C1 segment of cervical spinal cord (tissue), 14 donors: ENCODE data around the gene CPEB3.
"Not testable (repeated sequence)": the region's sequence is repeated elsewhere in the genome, so short reads cannot be mapped to it uniquely, and the experiment has no call there.

ENCODE experiments used
- DNase-seq, 14 donors: peaks; one replicate each; lab custom pipeline; 2025; lab: John Stamatoyannopoulos, UW

Gene CPEB3

GRCh38 chr10:92038949-92039348, 251.9 kb downstream of the CPEB3 start:
- DNase-seq: no peak

GRCh38 chr10:92033070-92033469, 257.8 kb downstream of the CPEB3 start:
- DNase-seq: not testable (repeated sequence)

- no peak for DNase-seq
Measured at GRCh38 chr10:92031580-92031979, 259.3 kb downstream of the CPEB3 start.

GRCh38 chr10:92027141-92027540, 263.7 kb downstream of the CPEB3 start:
- no peak for DNase-seq

GRCh38 chr10:92025340-92025739, 265.5 kb downstream of the CPEB3 start:
- DNase-seq: not testable (repeated sequence)

GRCh38 chr10:92024700-92025099, 266.2 kb downstream of the CPEB3 start:
- DNase-seq: no peak

- no peak for DNase-seq
Measured at GRCh38 chr10:92014620-92015019, 276.3 kb downstream of the CPEB3 start.

- no peak for DNase-seq
Measured at GRCh38 chr10:92011560-92012214, 279.2 kb downstream of the CPEB3 start.

- DNase-seq: no peak
Measured at GRCh38 chr10:92010047-92010735, 280.7 kb downstream of the CPEB3 start.

GRCh38 chr10:92009445-92009844, 281.4 kb downstream of the CPEB3 start:
- no peak for DNase-seq

- no peak for DNase-seq
Measured at GRCh38 chr10:92005978-92006377, 284.9 kb downstream of the CPEB3 start.

GRCh38 chr10:92003258-92003657, 287.6 kb downstream of the CPEB3 start:
- DNase-seq: no peak

GRCh38 chr10:92001995-92002394, 288.9 kb downstream of the CPEB3 start:
- DNase-seq: no peak

- DNase-seq: no peak
Measured at GRCh38 chr10:92001581-92001980, 289.3 kb downstream of the CPEB3 start.
